LNCaP clone FGC (cell line): Measurements from ENCODE around the gene CNGA3.

Experiments
- DNase-seq: peaks from one replicate; pipeline ENCODE4 v3.0.0-alpha.2; 2011; ENCODE audit warnings: low read depth
- H3K4me3 ChIP-seq: 2 replicates; pipeline ENCODE4 v1.5.1; 2011; ENCODE audit warnings: mild to moderate bottlenecking, low read depth, low read length, control low read depth
- TF ChIP-seq, protein P1 (sequence below): IDR thresholded peaks from 2 replicates; pipeline ENCODE4 v1.5.1; 2012; ENCODE audit warnings: mild to moderate bottlenecking; ENCODE audit not compliant: control insufficient read depth, insufficient read depth; ENCODE audit errors: extremely low read depth

Gene CNGA3

DNA sequence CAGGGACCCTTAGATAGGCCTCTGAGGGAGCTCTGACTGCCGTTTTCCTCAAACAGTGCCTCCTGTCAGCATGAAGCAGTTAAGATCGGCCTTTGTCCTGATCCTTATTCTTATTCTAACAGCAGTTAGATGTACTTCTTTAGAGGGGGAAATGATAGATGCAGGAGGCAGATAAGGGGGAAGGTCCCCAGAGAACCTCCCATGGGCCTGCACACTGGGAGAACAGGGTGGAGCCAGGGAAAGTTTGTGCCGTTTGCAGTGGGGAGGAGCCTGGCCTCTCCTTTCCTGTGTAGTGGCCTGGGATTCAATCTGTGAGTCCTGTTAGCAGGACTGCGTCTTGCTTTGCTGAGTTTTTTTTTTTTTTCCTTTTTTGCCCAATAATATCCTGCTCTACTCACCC, 90.5 kb downstream of the CNGA3 start:
- H3K4me3 ChIP-seq = no peak overlapping the region
- TF ChIP-seq, protein P1, sequence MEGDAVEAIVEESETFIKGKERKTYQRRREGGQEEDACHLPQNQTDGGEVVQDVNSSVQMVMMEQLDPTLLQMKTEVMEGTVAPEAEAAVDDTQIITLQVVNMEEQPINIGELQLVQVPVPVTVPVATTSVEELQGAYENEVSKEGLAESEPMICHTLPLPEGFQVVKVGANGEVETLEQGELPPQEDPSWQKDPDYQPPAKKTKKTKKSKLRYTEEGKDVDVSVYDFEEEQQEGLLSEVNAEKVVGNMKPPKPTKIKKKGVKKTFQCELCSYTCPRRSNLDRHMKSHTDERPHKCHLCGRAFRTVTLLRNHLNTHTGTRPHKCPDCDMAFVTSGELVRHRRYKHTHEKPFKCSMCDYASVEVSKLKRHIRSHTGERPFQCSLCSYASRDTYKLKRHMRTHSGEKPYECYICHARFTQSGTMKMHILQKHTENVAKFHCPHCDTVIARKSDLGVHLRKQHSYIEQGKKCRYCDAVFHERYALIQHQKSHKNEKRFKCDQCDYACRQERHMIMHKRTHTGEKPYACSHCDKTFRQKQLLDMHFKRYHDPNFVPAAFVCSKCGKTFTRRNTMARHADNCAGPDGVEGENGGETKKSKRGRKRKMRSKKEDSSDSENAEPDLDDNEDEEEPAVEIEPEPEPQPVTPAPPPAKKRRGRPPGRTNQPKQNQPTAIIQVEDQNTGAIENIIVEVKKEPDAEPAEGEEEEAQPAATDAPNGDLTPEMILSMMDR = no peak
- DNase-seq = no peak

DNA sequence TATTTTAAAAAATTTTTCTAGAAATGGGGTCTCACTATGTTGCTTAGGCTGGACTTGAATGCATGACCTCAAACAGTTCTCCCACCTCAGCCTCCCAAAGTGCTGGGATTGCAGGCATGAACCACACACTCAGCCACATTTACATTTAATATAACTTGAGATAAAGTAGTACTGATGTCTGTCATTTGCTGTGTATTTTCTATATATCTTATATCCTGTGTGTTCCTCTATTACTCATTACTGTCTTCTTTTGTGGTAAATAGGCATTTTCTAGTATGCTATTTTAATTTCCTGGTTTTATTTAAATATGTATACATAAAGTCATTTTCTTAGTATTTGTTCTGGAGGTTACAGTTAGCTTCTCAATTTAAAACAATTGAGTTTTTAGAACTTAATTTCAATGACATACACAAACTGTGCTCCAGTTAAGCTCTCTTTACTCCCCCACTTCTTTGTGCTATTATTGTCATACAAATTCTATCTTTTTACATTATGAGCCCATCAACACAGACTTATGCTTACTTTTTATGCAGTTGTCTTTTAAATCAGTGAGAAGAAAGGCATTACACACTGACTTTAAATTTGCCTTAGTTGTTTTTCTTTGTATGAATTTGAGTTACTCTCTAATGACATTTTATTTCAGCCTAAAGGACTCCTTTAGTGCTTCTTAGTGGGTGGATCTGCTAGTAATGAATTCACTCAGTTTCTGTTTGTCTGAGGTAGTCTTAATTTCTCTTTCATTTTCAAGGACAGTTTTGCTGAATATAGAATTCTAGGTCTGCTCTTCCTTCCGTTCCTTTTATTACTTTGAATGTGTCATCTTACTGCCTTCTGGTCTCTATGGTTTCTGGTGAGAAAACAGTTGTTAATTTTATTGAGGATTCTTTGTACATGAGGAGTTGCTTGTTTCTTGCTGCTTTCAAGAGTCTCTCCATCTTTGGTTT, 92.2 kb downstream of the CNGA3 start:
- TF ChIP-seq, protein P1 = no peak
- H3K4me3 ChIP-seq = no peak overlapping the region
- DNase-seq = no peak

DNA sequence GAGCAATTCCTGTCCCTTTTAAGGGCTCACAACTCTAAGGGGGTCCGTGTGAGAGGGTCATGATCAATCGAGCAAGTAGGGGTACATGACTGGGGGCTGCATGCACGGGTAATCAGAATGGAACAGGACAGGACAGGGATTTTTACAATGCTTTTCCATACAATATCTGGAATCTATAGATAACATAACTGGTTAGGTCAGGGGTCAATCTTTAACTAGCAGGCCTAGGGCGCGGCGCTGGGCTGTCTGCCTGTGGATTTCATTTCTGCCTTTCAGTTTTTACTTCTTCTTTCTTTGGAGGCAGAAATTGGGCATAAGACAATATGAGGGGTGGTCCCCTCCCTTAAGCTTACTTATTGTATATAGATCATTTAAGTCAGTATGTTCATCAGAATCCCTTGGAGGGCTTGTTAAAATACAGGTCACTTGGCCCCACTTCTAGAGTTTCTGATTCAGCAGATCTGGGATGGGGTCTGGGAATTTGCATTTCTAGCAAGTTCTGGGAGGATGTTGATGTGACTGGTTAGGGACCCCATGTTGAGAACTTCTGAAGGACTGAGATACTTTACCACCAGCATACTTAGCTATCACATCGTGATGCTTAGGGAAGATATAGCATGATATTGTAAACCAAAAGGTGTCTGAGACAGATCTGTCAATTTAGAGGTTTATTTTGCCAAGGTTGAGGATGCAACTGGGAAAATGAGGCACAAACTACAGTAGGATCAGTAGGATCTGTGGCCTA, 95.6 kb downstream of the CNGA3 start:
- H3K4me3 ChIP-seq = no peak overlapping the region
- no peak for DNase-seq
- TF ChIP-seq, protein P1 = no peak

DNA sequence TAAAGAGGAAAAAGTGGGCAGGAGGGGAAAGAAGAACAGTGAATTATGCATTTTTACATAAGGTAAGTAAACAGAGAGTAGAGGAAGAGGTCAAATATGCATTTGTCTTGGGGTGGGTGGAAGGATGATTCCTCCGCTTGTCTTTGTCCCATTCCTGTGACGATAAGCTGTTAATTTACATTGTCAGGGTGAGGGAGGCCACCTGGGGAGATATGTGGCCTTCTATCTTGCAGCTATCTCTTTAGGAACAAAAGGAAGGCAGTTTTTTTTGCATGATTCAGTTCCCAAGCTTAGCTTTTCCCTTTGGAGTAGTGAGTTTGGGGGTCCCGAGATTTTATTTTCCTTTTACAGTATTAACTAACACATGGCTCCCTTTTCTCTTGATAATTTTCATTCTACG, 96.2 kb downstream of the CNGA3 start:
- no peak for DNase-seq
- TF ChIP-seq, protein P1 = no peak
- no peak overlapping the region for H3K4me3 ChIP-seq

DNA sequence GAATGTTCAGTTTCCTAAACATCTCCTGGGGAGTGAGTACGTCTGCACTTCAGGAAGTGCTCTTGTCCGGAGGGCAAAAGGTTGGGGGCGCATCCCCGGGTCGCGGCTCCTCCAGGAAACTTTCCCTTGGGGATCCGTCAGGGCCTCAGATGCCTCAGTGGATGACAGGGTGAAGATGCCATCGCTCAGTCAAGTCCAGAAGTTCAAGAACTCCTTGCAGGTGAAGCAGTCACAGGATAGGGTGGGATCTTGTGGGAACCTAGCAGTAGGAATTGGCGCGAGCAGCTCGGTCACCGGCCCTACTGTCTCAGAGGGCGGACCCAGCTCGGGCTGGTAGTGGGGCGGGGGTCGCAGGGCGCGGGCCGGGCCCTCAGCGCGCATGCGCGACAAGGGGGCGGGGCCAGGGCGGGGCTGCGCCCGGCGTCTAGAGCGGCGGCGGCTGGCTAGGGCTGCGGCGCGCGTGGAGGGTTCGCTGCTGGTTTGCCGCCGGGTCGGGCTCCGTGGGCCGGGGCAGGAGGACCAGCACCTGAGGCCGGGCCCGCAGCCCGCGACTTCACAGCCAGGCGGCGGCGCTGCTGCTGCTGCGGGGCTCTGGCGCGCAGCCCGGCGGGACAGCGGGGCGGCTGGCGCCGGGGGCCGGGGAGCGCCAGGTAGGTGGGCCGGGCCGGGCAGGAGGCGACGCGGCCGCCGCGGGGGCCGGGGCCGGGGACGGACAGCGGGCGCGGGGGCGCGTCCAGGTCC, 98.3 kb downstream of the CNGA3 start, which contains the start of gene INPP4A:
INPP4A (plus strand) TSS at position 423 of the 741 bp plus-strand sequence. CDS start 75,191 bp downstream, outside the sequence.
- H3K4me3 ChIP-seq = peak within 1 kb of the TSS; percentile 59
- TF ChIP-seq, protein P1 = peak; percentile 52
- DNase-seq = no peak

DNA sequence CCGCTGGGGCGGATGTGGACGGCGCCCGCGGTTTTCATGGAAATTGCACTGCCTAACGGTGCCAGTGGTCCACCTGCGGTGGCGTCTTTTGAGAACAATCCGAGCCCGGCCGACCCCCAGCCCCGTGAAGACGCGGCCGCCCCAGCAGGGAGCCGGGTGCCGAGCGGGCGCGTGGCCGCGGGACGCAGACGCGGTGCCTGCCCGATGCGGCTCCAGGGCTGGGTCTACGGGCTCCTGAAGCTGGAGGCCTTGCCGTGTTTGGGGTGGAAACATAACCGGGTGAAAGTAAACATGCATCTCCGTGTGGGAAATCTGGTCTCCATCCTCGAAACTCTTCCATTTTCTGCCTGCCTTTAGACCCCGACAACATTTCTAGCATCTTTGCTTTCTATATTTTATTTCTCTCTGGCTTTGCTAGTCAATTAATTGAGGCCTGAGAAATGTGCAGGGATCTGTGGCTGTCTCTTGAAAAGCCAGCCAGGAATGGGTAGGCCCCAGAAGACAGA, 99.0 kb downstream of the CNGA3 start:
- DNase-seq = no peak
- TF ChIP-seq, protein P1 = no peak
- peak overlapping the region; percentile 59 for H3K4me3 ChIP-seq
